GM13976 (cell line): Measurements from ENCODE around the gene TRIM75.

Experiments
- DNase-seq: peaks from one replicate; pipeline ENCODE4 v3.0.0; 2012; ENCODE audit warnings: low spot score
- CTCF ChIP-seq: IDR thresholded peaks from 2 replicates; pipeline ENCODE4 v1.5.1; 2012; ENCODE audit warnings: borderline replicate concordance, mild to moderate bottlenecking; ENCODE audit not compliant: insufficient read depth; ENCODE audit errors: extremely low read depth, missing control alignments, control extremely low read depth
- in situ Hi-C: fragments of 300-500 bp; cut with MboI; formaldehyde crosslinking; loops from one replicate; pipeline ENCODE4 v1.12.0; 2022; ENCODE audit warnings: low sequenced_read_pairs, mixed read lengths, inconsistent platforms; ENCODE audit not compliant: unreplicated experiment

The TRIM75 gene

GRCh38 chr4:165031436-165032211, 22.0 kb upstream of the TRIM75 start, which contains the start of gene TRIM60:
TSS of gene TRIM60 (plus strand) at chr4:165031999. CDS start at chr4:165040073, 8,074 bp downstream.
- no peak for TF ChIP-seq CTCF
- in situ Hi-C loops: no loop called here
- no peak for DNase-seq

- no peak for TF ChIP-seq CTCF
- in situ Hi-C loops: no loop called here
- DNase-seq: no peak
These were observed 5.5 kb upstream of the TRIM75 start for GRCh38 chr4:165048170-165048569.

GRCh38 chr4:165052627-165053026, 1.0 kb upstream of the TRIM75 start:
- DNase-seq: no peak

GRCh38 chr4:165055601-165056000, 1.9 kb downstream of the TRIM75 start:
- in situ Hi-C loops: no loop called here
- no peak for DNase-seq
- no peak for TF ChIP-seq CTCF

More at GRCh38 chr4:165052627-165053026, 1.0 kb upstream of the TRIM75 start:
- no peak for TF ChIP-seq CTCF
- in situ Hi-C loops: no loop called here

- no peak for DNase-seq
- in situ Hi-C loops: no loop called here
- no peak for TF ChIP-seq CTCF
These were observed 5.0 kb downstream of the TRIM75 start for GRCh38 chr4:165058666-165059065.

- in situ Hi-C loops: no loop called here
- no peak for TF ChIP-seq CTCF
- no peak for DNase-seq
These were observed 5.7 kb downstream of the TRIM75 start for GRCh38 chr4:165059386-165059785.
